Central memory CD8-positive, alpha-beta T cell (primary cell): ENCODE data around the gene BACH2.
"Not testable (repeated sequence)": the region's sequence is repeated elsewhere in the genome, so short reads cannot be mapped to it uniquely, and the experiment has no call there.

Experiments
- ATAC-seq: fragments of 150-1000 bp; cut with Tn5 transposase; replicated peaks from 2 replicates; pipeline ENCODE4 v1.10.0; 2022; ENCODE audit warnings: mild to moderate bottlenecking, moderate FRiP score, moderate number of reproducible peaks; ENCODE audit not compliant: poor library complexity, severe bottlenecking; ENCODE audit errors: extremely low read depth
- DNase-seq, 2 donors: peaks; one replicate each; pipeline ENCODE4 v3.0.0; 2021; ENCODE audit warnings: low spot score in 2 of 2
- H3K27ac Mint-ChIP-seq: one replicate; pipeline ENCODE4 v1.8.0; 2022; ENCODE audit warnings: low read depth, mild to moderate bottlenecking, moderate library complexity, mixed read lengths
- H3K27me3 Mint-ChIP-seq: one replicate; pipeline ENCODE4 v1.8.0; 2022; ENCODE audit warnings: mixed read lengths
- H3K36me3 Mint-ChIP-seq: one replicate; pipeline ENCODE4 v1.8.0; 2022; ENCODE audit warnings: mild to moderate bottlenecking, moderate library complexity, mixed read lengths; ENCODE audit not compliant: insufficient read depth
- H3K4me1 Mint-ChIP-seq: one replicate; pipeline ENCODE4 v1.8.0; 2022; ENCODE audit warnings: mixed read lengths
- H3K4me3 Mint-ChIP-seq: one replicate; pipeline ENCODE4 v1.8.0; 2022; ENCODE audit warnings: mild to moderate bottlenecking, moderate library complexity, mixed read lengths
- H3K9me3 Mint-ChIP-seq: one replicate; pipeline ENCODE4 v1.8.0; 2022; ENCODE audit warnings: mixed read lengths

Gene BACH2

GRCh38 chr6:89974834-89975233, 321.8 kb downstream of the BACH2 start:
- DNase-seq (no peak), ATAC-seq (no peak)
- no peaks in the 10 kb centered on the region for H3K9me3 Mint-ChIP-seq
- no peak overlapping the region for H3K27ac Mint-ChIP-seq
- peaks cover 6% of the 10 kb centered on the region for H3K4me1 Mint-ChIP-seq
- H3K4me3 Mint-ChIP-seq, result no peak overlapping the region
- peaks cover 4% of the 10 kb centered on the region for H3K36me3 Mint-ChIP-seq
- no peaks in the 10 kb centered on the region for H3K27me3 Mint-ChIP-seq

GRCh38 chr6:89972025-89972381, 324.6 kb downstream of the BACH2 start:
- H3K36me3 Mint-ChIP-seq, result peaks cover 4% of the 10 kb centered on the region

GRCh38 chr6:89971338-89972024, 325.2 kb downstream of the BACH2 start:
- not testable (repeated sequence) for H3K27me3 Mint-ChIP-seq, H3K9me3 Mint-ChIP-seq, H3K27ac Mint-ChIP-seq, H3K36me3 Mint-ChIP-seq, H3K4me3 Mint-ChIP-seq, H3K4me1 Mint-ChIP-seq, DNase-seq, ATAC-seq

More at GRCh38 chr6:89972025-89972381, 324.6 kb downstream of the BACH2 start:
- DNase-seq (no peak), ATAC-seq (no peak)
- Mint-ChIP-seq H3K4me3 (no peak overlapping the region), H3K27ac (no peak overlapping the region), H3K9me3 (no peaks in the 10 kb centered on the region), H3K4me1 (peaks cover 6% of the 10 kb centered on the region), H3K27me3 (no peaks in the 10 kb centered on the region)

- Mint-ChIP-seq H3K9me3 (no peaks in the 10 kb centered on the region), H3K36me3 (peaks cover 4% of the 10 kb centered on the region), H3K27me3 (no peaks in the 10 kb centered on the region), H3K4me3 (no peak overlapping the region), H3K27ac (no peak overlapping the region), H3K4me1 (peaks cover 6% of the 10 kb centered on the region)
- ATAC-seq (no peak), DNase-seq (no peak)
Measured at GRCh38 chr6:89970609-89971337, 325.9 kb downstream of the BACH2 start.

- DNase-seq, result no peak
- no peak overlapping the region for H3K4me3 Mint-ChIP-seq
- H3K9me3 Mint-ChIP-seq, result no peaks in the 10 kb centered on the region
- peaks cover 4% of the 10 kb centered on the region for H3K36me3 Mint-ChIP-seq
- ATAC-seq, result no peak
- no peak overlapping the region for H3K27ac Mint-ChIP-seq
- peaks cover 6% of the 10 kb centered on the region for H3K4me1 Mint-ChIP-seq
- H3K27me3 Mint-ChIP-seq, result no peaks in the 10 kb centered on the region
Measured at GRCh38 chr6:89970072-89970471, 326.6 kb downstream of the BACH2 start.

GRCh38 chr6:89966913-89967312, 329.7 kb downstream of the BACH2 start:
- ATAC-seq, result no peak
- Mint-ChIP-seq H3K36me3 (peaks cover 4% of the 10 kb centered on the region), H3K27ac (no peak overlapping the region), H3K4me1 (peaks cover 6% of the 10 kb centered on the region), H3K4me3 (no peak overlapping the region), H3K27me3 (no peaks in the 10 kb centered on the region), H3K9me3 (no peaks in the 10 kb centered on the region)
- no peak for DNase-seq

- H3K27me3 Mint-ChIP-seq, result no peaks in the 10 kb centered on the region
- H3K9me3 Mint-ChIP-seq, result no peaks in the 10 kb centered on the region
- ATAC-seq (no peak), DNase-seq (no peak)
- no peak overlapping the region for H3K4me3 Mint-ChIP-seq
- H3K36me3 Mint-ChIP-seq, result peaks cover 1% of the 10 kb centered on the region
- H3K4me1 Mint-ChIP-seq, result peaks cover 6% of the 10 kb centered on the region
- no peak overlapping the region for H3K27ac Mint-ChIP-seq
Measured at GRCh38 chr6:89966228-89966544, 330.5 kb downstream of the BACH2 start.

GRCh38 chr6:89965441-89966227, 331.0 kb downstream of the BACH2 start:
- DNase-seq (no peak), ATAC-seq (no peak)
- Mint-ChIP-seq H3K4me3 (no peak overlapping the region), H3K9me3 (no peaks in the 10 kb centered on the region), H3K27ac (no peak overlapping the region), H3K4me1 (peaks cover 6% of the 10 kb centered on the region), H3K27me3 (no peaks in the 10 kb centered on the region), H3K36me3 (peaks cover 1% of the 10 kb centered on the region)

GRCh38 chr6:89963391-89963790, 333.3 kb downstream of the BACH2 start:
- Mint-ChIP-seq H3K36me3 (peaks cover 3% of the 10 kb centered on the region), H3K27ac (no peak overlapping the region)
- no peak for ATAC-seq

GRCh38 chr6:89961481-89961880, 335.2 kb downstream of the BACH2 start:
- DNase-seq (no peak), ATAC-seq (no peak)
- Mint-ChIP-seq H3K27ac (peak overlapping the region; percentile 27), H3K9me3 (no peaks in the 10 kb centered on the region), H3K27me3 (no peaks in the 10 kb centered on the region), H3K4me3 (no peak overlapping the region), H3K4me1 (peaks cover 22% of the 10 kb centered on the region), H3K36me3 (peaks cover 3% of the 10 kb centered on the region)

More at GRCh38 chr6:89963391-89963790, 333.3 kb downstream of the BACH2 start:
- no peak for DNase-seq
- no peaks in the 10 kb centered on the region for H3K9me3 Mint-ChIP-seq
- no peak overlapping the region for H3K4me3 Mint-ChIP-seq
- H3K4me1 Mint-ChIP-seq, result peaks cover 17% of the 10 kb centered on the region
- H3K27me3 Mint-ChIP-seq, result no peaks in the 10 kb centered on the region

- peaks cover 34% of the 10 kb centered on the region for H3K4me1 Mint-ChIP-seq
- H3K27ac Mint-ChIP-seq, result no peak overlapping the region
- no peak for DNase-seq
- H3K4me3 Mint-ChIP-seq, result no peak overlapping the region
- no peaks in the 10 kb centered on the region for H3K9me3 Mint-ChIP-seq
- H3K27me3 Mint-ChIP-seq, result no peaks in the 10 kb centered on the region
- H3K36me3 Mint-ChIP-seq, result peaks cover 5% of the 10 kb centered on the region
- no peak for ATAC-seq
Measured at GRCh38 chr6:89959883-89960282, 336.8 kb downstream of the BACH2 start.

GRCh38 chr6:89956182-89956581, 340.5 kb downstream of the BACH2 start:
- no peak for DNase-seq
- Mint-ChIP-seq H3K36me3 (peaks cover 7% of the 10 kb centered on the region), H3K27me3 (no peaks in the 10 kb centered on the region), H3K4me3 (no peak overlapping the region), H3K4me1 (peaks cover 63% of the 10 kb centered on the region), H3K9me3 (no peaks in the 10 kb centered on the region), H3K27ac (no peak overlapping the region)
- ATAC-seq, result no peak

GRCh38 chr6:89955364-89955763, 341.3 kb downstream of the BACH2 start:
- ATAC-seq, result no peak
- H3K27me3 Mint-ChIP-seq, result no peaks in the 10 kb centered on the region
- H3K36me3 Mint-ChIP-seq, result peaks cover 7% of the 10 kb centered on the region
- H3K9me3 Mint-ChIP-seq, result no peaks in the 10 kb centered on the region
- no peak overlapping the region for H3K4me3 Mint-ChIP-seq
- peak overlapping the region; percentile 2 for H3K27ac Mint-ChIP-seq
- peaks cover 66% of the 10 kb centered on the region for H3K4me1 Mint-ChIP-seq
- DNase-seq, result no peak
